NK-92 (cell line): ENCODE measurements around the gene ACTN4.

Experiments used
- DNase-seq: peaks from one replicate; lab custom pipeline; 2025; ENCODE audit not compliant: unreplicated experiment; lab: John Stamatoyannopoulos, UW

The ACTN4 gene

GRCh38 chr19:38722947-38723605 lies 75.6 kb downstream of the ACTN4 start:
- DNase-seq = no peak

GRCh38 chr19:38723606-38723965 lies 76.1 kb downstream of the ACTN4 start:
- no peak for DNase-seq

- DNase-seq = no peak
These were observed 76.8 kb downstream of the ACTN4 start for GRCh38 chr19:38723990-38724854.

- no peak for DNase-seq
These were observed 78.2 kb downstream of the ACTN4 start for GRCh38 chr19:38725469-38726283.

- DNase-seq = no peak
These were observed 78.8 kb downstream of the ACTN4 start for GRCh38 chr19:38726284-38726673.

GRCh38 chr19:38726761-38727301 lies 79.4 kb downstream of the ACTN4 start:
- DNase-seq = no peak

GRCh38 chr19:38727306-38727867 lies 79.9 kb downstream of the ACTN4 start:
- DNase-seq = no peak

GRCh38 chr19:38727868-38728660 lies 80.6 kb downstream of the ACTN4 start:
- no peak for DNase-seq

GRCh38 chr19:38728752-38729541 lies 81.5 kb downstream of the ACTN4 start:
- DNase-seq = no peak

GRCh38 chr19:38729653-38730469 lies 82.4 kb downstream of the ACTN4 start:
- DNase-seq = no peak

- DNase-seq = no peak
These were observed 83.0 kb downstream of the ACTN4 start for GRCh38 chr19:38730470-38730730.

- no peak for DNase-seq
These were observed 83.5 kb downstream of the ACTN4 start for GRCh38 chr19:38730731-38731589.

GRCh38 chr19:38731654-38732301 lies 84.3 kb downstream of the ACTN4 start:
- no peak for DNase-seq

GRCh38 chr19:38733241-38733492 lies 85.7 kb downstream of the ACTN4 start:
- DNase-seq = no peak

GRCh38 chr19:38733493-38734175 lies 86.2 kb downstream of the ACTN4 start:
- no peak for DNase-seq

- DNase-seq = no peak
These were observed 86.7 kb downstream of the ACTN4 start for GRCh38 chr19:38734176-38734425.

- no peak for DNase-seq
These were observed 87.2 kb downstream of the ACTN4 start for GRCh38 chr19:38734426-38735256.
